NCI-H128 (cell line): ENCODE measurements around the gene SULT1A1.
"Not testable (repeated sequence)": the region's sequence is repeated elsewhere in the genome, so short reads cannot be mapped to it uniquely, and the experiment has no call there.

Experiments
- DNase-seq: peaks from one replicate; lab custom pipeline; 2025; ENCODE audit not compliant: unreplicated experiment; lab: John Stamatoyannopoulos, UW

Gene SULT1A1

GRCh38 chr16:28609631-28610594 is at the start of gene SULT1A1:
Gene SULT1A1 (minus strand): TSS chr16:28610044. CDS start chr16:28608855, 1,189 bp downstream.
- no peak for DNase-seq

GRCh38 chr16:28639959-28640358 is 30.1 kb upstream of the SULT1A1 start:
- not testable (repeated sequence) for DNase-seq

- DNase-seq = not testable (repeated sequence)
Measured at GRCh38 chr16:28638359-28638758, 28.5 kb upstream of the SULT1A1 start.

GRCh38 chr16:28637765-28638164 is 27.9 kb upstream of the SULT1A1 start, which contains the start of gene NPIPB8:
Gene NPIPB8 (plus strand): TSS chr16:28638065. CDS start chr16:28638361, 296 bp downstream.
- DNase-seq = not testable (repeated sequence)

GRCh38 chr16:28636093-28636823 is 26.4 kb upstream of the SULT1A1 start:
- DNase-seq = not testable (repeated sequence)

- not testable (repeated sequence) for DNase-seq
Measured at GRCh38 chr16:28630905-28631304, 21.1 kb upstream of the SULT1A1 start.

GRCh38 chr16:28623172-28623711 is 13.4 kb upstream of the SULT1A1 start:
- DNase-seq = peak; percentile 42

GRCh38 chr16:28622532-28623171 is 12.8 kb upstream of the SULT1A1 start:
- not testable (repeated sequence) for DNase-seq

- DNase-seq = no peak
Measured at GRCh38 chr16:28621481-28622155, 11.8 kb upstream of the SULT1A1 start.

GRCh38 chr16:28620316-28620715 is 10.5 kb upstream of the SULT1A1 start:
- DNase-seq = not testable (repeated sequence)

- DNase-seq = no peak
Measured at GRCh38 chr16:28617874-28618273, 8.0 kb upstream of the SULT1A1 start.

- no peak for DNase-seq
Measured at GRCh38 chr16:28616636-28617035, 6.8 kb upstream of the SULT1A1 start.

- DNase-seq = not testable (repeated sequence)
Measured at GRCh38 chr16:28616224-28616577, 6.4 kb upstream of the SULT1A1 start.

- DNase-seq = not testable (repeated sequence)
Measured at GRCh38 chr16:28615486-28616223, 5.8 kb upstream of the SULT1A1 start.

- DNase-seq = not testable (repeated sequence)
Measured at GRCh38 chr16:28614561-28614960, 4.7 kb upstream of the SULT1A1 start.

GRCh38 chr16:28613912-28614311 is 4.1 kb upstream of the SULT1A1 start:
- DNase-seq = not testable (repeated sequence)

GRCh38 chr16:28612359-28613280 is 2.8 kb upstream of the SULT1A1 start:
- DNase-seq = not testable (repeated sequence)

GRCh38 chr16:28610595-28611191 is 849 bp upstream of the SULT1A1 start:
- no peak for DNase-seq
